Measurements from ENCODE around the gene JCAD. TPM values are rescaled to one million over a fixed set of nuclear protein-coding genes. Genes with fewer than 3 reads are reported as not detected.

Gene JCAD
- total RNA-seq, 4 donors from 2014 or later: 26.6 to 38.5 (median 28.1) TPM

DNA sequence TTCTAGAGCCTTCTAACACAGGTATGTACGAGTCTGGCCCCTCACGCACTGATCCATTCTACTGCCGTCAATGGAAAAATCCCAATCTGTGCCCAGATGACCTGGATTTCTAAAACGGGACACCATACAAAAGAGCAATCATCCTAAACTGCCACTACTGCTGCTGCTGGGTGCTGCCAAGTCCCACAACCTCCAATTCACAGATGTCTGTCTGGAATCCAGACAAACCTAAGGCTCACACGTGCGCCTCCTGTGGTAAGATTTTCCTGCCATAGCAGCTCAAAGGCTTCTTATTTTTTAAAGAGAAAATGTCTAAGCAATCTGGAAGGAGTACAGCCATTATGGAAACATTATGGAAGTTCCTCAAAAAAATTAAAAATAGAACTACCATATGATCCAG is 40.9 kb downstream of the JCAD start:
- TF ChIP-seq, protein P1, sequence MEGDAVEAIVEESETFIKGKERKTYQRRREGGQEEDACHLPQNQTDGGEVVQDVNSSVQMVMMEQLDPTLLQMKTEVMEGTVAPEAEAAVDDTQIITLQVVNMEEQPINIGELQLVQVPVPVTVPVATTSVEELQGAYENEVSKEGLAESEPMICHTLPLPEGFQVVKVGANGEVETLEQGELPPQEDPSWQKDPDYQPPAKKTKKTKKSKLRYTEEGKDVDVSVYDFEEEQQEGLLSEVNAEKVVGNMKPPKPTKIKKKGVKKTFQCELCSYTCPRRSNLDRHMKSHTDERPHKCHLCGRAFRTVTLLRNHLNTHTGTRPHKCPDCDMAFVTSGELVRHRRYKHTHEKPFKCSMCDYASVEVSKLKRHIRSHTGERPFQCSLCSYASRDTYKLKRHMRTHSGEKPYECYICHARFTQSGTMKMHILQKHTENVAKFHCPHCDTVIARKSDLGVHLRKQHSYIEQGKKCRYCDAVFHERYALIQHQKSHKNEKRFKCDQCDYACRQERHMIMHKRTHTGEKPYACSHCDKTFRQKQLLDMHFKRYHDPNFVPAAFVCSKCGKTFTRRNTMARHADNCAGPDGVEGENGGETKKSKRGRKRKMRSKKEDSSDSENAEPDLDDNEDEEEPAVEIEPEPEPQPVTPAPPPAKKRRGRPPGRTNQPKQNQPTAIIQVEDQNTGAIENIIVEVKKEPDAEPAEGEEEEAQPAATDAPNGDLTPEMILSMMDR (IDR thresholded peaks at IDR 0.05): no peak
- TF ChIP-seq POLR2A (IDR thresholded peaks at IDR 0.05): no peak
- H3K4me1 ChIP-seq: peaks cover 22 to 35% of the 10 kb centered on the region in 2 donors
- WGBS, 2 donors: 86 to 91% methylated on average over 2 to 6 of the region's 6 CpGs
- H3K36me3 ChIP-seq: no peaks in the 10 kb centered on the region
- H3K27me3 ChIP-seq: no peaks in the 10 kb centered on the region
- no peaks in the 10 kb centered on the region for H3K9me3 ChIP-seq
- peak overlapping the region in 2 of 3 donors; percentile 0 to 33 for H3K27ac ChIP-seq
- DNase-seq: no peak
- H3K4me3 ChIP-seq (replicated peaks in 1 of 3): no peak overlapping the region
- intact Hi-C loops (cut with DNase I): no loop called here

DNA sequence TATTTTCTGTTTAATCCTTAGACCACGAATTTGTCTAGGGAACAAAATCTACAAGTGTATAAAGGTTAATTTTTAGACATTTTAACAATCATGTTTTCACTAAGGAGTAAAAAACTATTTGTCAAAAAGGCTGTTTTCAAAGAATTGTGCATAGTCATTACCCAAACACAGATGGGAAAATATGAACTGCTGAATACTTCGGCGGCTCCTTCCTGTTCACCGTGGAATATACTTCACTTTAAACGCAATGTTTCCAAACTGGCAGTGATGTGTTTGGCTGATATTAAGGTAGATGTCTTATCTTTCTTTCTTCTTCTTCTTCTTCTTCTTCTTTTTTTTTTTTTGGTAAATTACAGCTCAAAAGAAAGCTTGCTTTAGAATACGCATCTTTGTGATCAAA is 41.4 kb downstream of the JCAD start:
- no peak for TF ChIP-seq POLR2A (IDR thresholded peaks at IDR 0.05)
- TF ChIP-seq, protein P1 (IDR thresholded peaks at IDR 0.05): no peak
- WGBS, 2 donors: 62 to 64% methylated on average over 6 of the region's 6 CpGs
- peaks cover 22 to 40% of the 10 kb centered on the region in 2 donors for H3K4me1 ChIP-seq
- H3K27ac ChIP-seq: peak overlapping the region; percentile 0 to 33 (median 1)
- no peaks in the 10 kb centered on the region for H3K27me3 ChIP-seq
- no peak overlapping the region for H3K4me3 ChIP-seq (replicated peaks in 1 of 3)
- intact Hi-C loops (cut with DNase I): no loop called here
- DNase-seq: no peak
- H3K9me3 ChIP-seq: no peaks in the 10 kb centered on the region
- H3K36me3 ChIP-seq: no peaks in the 10 kb centered on the region

DNA sequence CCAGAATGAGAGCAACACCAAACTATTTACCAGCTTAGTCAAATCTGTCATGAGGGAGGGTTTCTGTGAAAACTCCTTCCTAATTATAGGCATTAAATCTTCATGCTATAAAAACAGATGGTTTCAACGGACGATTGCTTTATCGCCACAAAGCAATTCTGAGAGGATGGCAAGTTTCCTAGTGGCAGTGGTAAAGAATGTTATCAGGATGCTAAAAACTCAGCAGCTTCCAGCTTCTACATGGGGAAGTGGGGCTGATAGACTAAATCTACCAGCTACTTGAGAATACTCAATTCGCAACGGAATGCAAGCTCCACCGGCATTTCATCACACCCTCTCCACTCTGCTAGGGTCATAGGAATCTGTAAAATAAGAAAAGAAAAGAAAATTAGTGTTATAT is 41.8 kb downstream of the JCAD start:
- peak; percentile 44 to 50 for DNase-seq

DNA sequence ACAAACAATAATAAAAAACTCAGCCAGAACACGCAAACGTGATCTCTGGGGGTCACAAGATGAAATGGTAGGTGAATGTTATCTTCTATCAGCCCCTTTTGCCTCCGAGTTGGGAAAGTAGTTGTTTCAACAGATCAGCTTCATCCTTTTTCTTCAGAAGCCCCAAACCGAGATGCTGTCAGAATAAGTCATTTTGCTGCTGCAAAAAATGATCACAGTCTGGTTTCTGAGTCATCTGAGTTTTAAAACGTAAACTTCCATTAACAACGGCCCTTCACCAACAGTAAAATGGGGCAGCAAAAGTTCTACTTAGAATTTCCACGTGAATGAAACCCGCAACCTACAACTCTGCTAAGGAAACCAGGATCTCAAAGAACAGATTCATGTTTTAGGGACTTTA is 44.9 kb downstream of the JCAD start:
- Histone ChIP-seq H3K27me3 (no peaks in the 10 kb centered on the region), H3K9me3 (no peaks in the 10 kb centered on the region), H3K4me1 (peaks cover 22 to 42% of the 10 kb centered on the region in 2 donors), H3K27ac (peak overlapping the region in 2 of 3 donors; percentile 49 to 59), H3K36me3 (no peaks in the 10 kb centered on the region), H3K4me3 (replicated peaks in 1 of 3) (no peak overlapping the region)
- DNase-seq: no peak
- 74 to 76% methylated on average over 8 of the region's 8 CpGs for WGBS, 2 donors
- TF ChIP-seq, protein P1 (IDR thresholded peaks at IDR 0.05): no peak
- TF ChIP-seq POLR2A (IDR thresholded peaks at IDR 0.05): no peak
- intact Hi-C loops (cut with DNase I): no loop called here

More for the DNA sequence above, 41.8 kb downstream of the JCAD start:
- H3K4me1 ChIP-seq: peaks cover 22 to 42% of the 10 kb centered on the region in 2 donors
- 29 to 38% methylated on average over 6 of the region's 6 CpGs for WGBS, 2 donors
- no peak overlapping the region for H3K4me3 ChIP-seq (replicated peaks in 1 of 3)
- H3K27ac ChIP-seq: peak overlapping the region; percentile 0 to 33 (median 1)
- intact Hi-C loops (cut with DNase I): no loop called here
- TF ChIP-seq, protein P1 (IDR thresholded peaks at IDR 0.05): no peak
- no peak for TF ChIP-seq POLR2A (IDR thresholded peaks at IDR 0.05)
- H3K9me3 ChIP-seq: no peaks in the 10 kb centered on the region
- H3K27me3 ChIP-seq: no peaks in the 10 kb centered on the region
- no peaks in the 10 kb centered on the region for H3K36me3 ChIP-seq

DNA sequence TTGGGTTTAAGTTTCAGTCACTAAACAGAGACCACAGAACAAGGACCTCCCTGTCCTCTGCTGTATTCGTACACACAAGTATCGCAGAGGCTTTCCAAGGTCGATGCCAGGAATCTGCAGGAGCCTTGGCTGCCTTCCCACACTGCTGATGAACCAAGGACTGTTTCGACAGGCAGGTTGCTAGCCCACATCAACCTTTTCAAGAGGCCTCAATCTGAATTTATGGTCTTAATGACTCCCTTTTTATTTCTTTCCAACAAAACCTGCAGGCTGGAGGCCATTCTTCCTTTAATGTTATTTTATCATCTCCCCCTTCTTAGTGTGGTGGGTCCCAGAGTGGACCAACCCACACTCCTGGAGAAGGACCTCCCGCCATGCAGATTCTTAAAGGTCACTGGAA is 45.6 kb downstream of the JCAD start:
- no peaks in the 10 kb centered on the region for H3K36me3 ChIP-seq
- H3K4me1 ChIP-seq: peaks cover 22 to 42% of the 10 kb centered on the region in 2 donors
- H3K9me3 ChIP-seq: no peaks in the 10 kb centered on the region
- peak overlapping the region; percentile 49 to 59 (median 59) for H3K27ac ChIP-seq
- TF ChIP-seq POLR2A (IDR thresholded peaks at IDR 0.05): no peak
- TF ChIP-seq, protein P1 (IDR thresholded peaks at IDR 0.05): no peak
- DNase-seq: peak; percentile 96 to 97
- no peaks in the 10 kb centered on the region for H3K27me3 ChIP-seq
- WGBS, 2 donors: 14 to 16% methylated on average over 5 of the region's 5 CpGs
- H3K4me3 ChIP-seq (replicated peaks in 1 of 3): no peak overlapping the region
- intact Hi-C loops (cut with DNase I): no loop called here

Data from thyroid gland (tissue), 4 donors.